SK-N-SH (cell line): ENCODE measurements around the gene FNDC4. TPM values are rescaled to one million over a fixed set of nuclear protein-coding genes. Genes with fewer than 3 reads are reported as not detected.

Source experiments
- CTCF ChIA-PET: fragments of 300-600, 350-600 bp; formaldehyde crosslinking; extraction: SDS; loops from one replicate; lab custom pipeline; 2021; lab: Yijun Ruan, JAX
- POLR2A ChIA-PET: fragments of 350-600 bp; sonication (Branson Sonifier 250); formaldehyde crosslinking; extraction: SDS; loops from one replicate; lab custom pipeline; 2020; ENCODE audit warnings: antibody characterized with exemption, inconsistent platforms; lab: Yijun Ruan, JAX
- DNase-seq: peaks from one replicate; pipeline ENCODE4 v3.0.0; 2012
- H2AFZ ChIP-seq: fragments of 200-600 bp; sonication (generic); 2 replicates; pipeline ENCODE4 v1.8.1; 2016; ENCODE audit warnings: antibody characterized with exemption, mild to moderate bottlenecking, low read depth
- H3F3A ChIP-seq: fragments of 200-600 bp; sonication (generic); replicated peaks from 2 replicates; pipeline ENCODE3; 2016; ENCODE audit warnings: antibody characterized with exemption, mild to moderate bottlenecking; ENCODE audit not compliant: insufficient read depth
- H3K27ac ChIP-seq, 2 experiments: fragments of 200-500 bp in 1 of 2; fragments of 200-600 bp in 1 of 2; sonication (Bioruptor generic) in 1 of 2; sonication (generic), shearing (Covaris generic) in 1 of 2; 2 replicates each; pipeline versions ENCODE4 v1.5.1 to v1.6.1; 2014 to 2016; ENCODE audit warnings: low read depth in 2 of 2, inconsistent platforms in 1 of 2, low read length in 1 of 2, mild to moderate bottlenecking in 1 of 2, mixed read lengths in 1 of 2
- H3K27me3 ChIP-seq: fragments of 200-600 bp; sonication (generic), shearing (Covaris generic); 2 replicates; pipeline ENCODE4 v1.6.1; 2016; ENCODE audit warnings: mixed run types; ENCODE audit not compliant: insufficient read depth
- H3K36me3 ChIP-seq, 2 experiments: fragments of 200-500 bp in 1 of 2; fragments of 200-600 bp in 1 of 2; sonication (Bioruptor generic) in 1 of 2; sonication (generic) in 1 of 2; replicated peaks in 1 of 2; 2 replicates each; pipeline versions ENCODE3 to v1.5.1; 2014 to 2016; ENCODE audit warnings: low read length in 1 of 2, mild to moderate bottlenecking in 1 of 2; ENCODE audit not compliant: insufficient read depth in 2 of 2, control insufficient read depth in 1 of 2
- H3K4me1 ChIP-seq, 2 experiments: fragments of 200-500 bp in 1 of 2; fragments of 200-600 bp in 1 of 2; sonication (Bioruptor generic) in 1 of 2; sonication (generic), shearing (Covaris generic) in 1 of 2; 2 replicates each; pipeline versions ENCODE4 v1.5.1 to v1.6.1; 2014 to 2016; ENCODE audit warnings: low read depth in 1 of 2, low read length in 1 of 2, mixed run types in 1 of 2; ENCODE audit not compliant: insufficient read depth in 2 of 2, control insufficient read depth in 1 of 2
- H3K4me2 ChIP-seq: fragments of 200-600 bp; sonication (generic), shearing (Covaris generic); 2 replicates; pipeline ENCODE4 v1.6.1; 2017; ENCODE audit warnings: mixed run types
- H3K4me3 ChIP-seq, 2 experiments: fragments of 200-500 bp in 1 of 2; fragments of 200-600 bp in 1 of 2; sonication (Bioruptor generic) in 1 of 2; sonication (generic), shearing (Covaris generic) in 1 of 2; 2 replicates each; pipeline versions ENCODE4 v1.5.1 to v1.8.1; 2014 to 2016; ENCODE audit warnings: low read depth in 2 of 2, inconsistent platforms in 1 of 2, low read length in 1 of 2, mild to moderate bottlenecking in 1 of 2, mixed read lengths in 1 of 2, moderate library complexity in 1 of 2
- H3K79me2 ChIP-seq: fragments of 200-600 bp; sonication (generic); 2 replicates; pipeline ENCODE4 v1.8.1; 2017; ENCODE audit warnings: mild to moderate bottlenecking; ENCODE audit not compliant: insufficient read depth
- H3K9ac ChIP-seq: fragments of 200-600 bp; sonication (generic); 2 replicates; pipeline ENCODE4 v1.6.1; 2017; ENCODE audit warnings: mixed run types
- H3K9me2 ChIP-seq: fragments of 200-600 bp; sonication (generic); 2 replicates; pipeline ENCODE4 v1.6.1; 2017; ENCODE audit warnings: mixed run types
- H3K9me3 ChIP-seq: fragments of 200-600 bp; sonication (generic); 2 replicates; pipeline ENCODE4 v1.6.1; 2017; ENCODE audit warnings: mixed run types, mild to moderate bottlenecking, moderate library complexity
- H4K20me1 ChIP-seq: fragments of 200-600 bp; sonication (generic); 2 replicates; pipeline ENCODE4 v1.6.1; 2017; ENCODE audit warnings: mild to moderate bottlenecking, mixed run types; ENCODE audit not compliant: insufficient read depth
- EP300 ChIP-seq, 2 experiments: IDR thresholded peaks; 2 replicates each; pipeline versions ENCODE4 v1.4.0 to v1.6.1; 2012; ENCODE audit warnings: borderline replicate concordance in 1 of 2, low read depth in 1 of 2, low read length in 1 of 2
- EZH2phosphoT487 ChIP-seq: fragments of 200-600 bp; sonication (generic); IDR thresholded peaks from 2 replicates; pipeline ENCODE4 v1.6.1; 2017; ENCODE audit warnings: low read depth, mixed run types, mild to moderate bottlenecking, antibody characterized with exemption, moderate library complexity, borderline replicate concordance
- FOSL2 ChIP-seq: IDR thresholded peaks from 2 replicates; pipeline ENCODE4 v1.4.0; 2012; ENCODE audit warnings: low read depth, mild to moderate bottlenecking, moderate library complexity, borderline replicate concordance
- FOXM1 ChIP-seq: IDR thresholded peaks from 2 replicates; pipeline ENCODE4 v1.4.0; 2012; ENCODE audit warnings: low read depth, mild to moderate bottlenecking
- GABPA ChIP-seq: IDR thresholded peaks from 2 replicates; pipeline ENCODE4 v1.4.0; 2012; ENCODE audit warnings: low read depth, mild to moderate bottlenecking
- GATA2 ChIP-seq: sonication (generic); formaldehyde crosslinking; IDR thresholded peaks from 2 replicates; pipeline ENCODE4 v1.5.0; 2020; ENCODE audit warnings: mild to moderate bottlenecking, missing genetic modification reagents
- JUND ChIP-seq: IDR thresholded peaks from 2 replicates; pipeline ENCODE4 v1.4.0; 2012
- MEF2A ChIP-seq: IDR thresholded peaks from 2 replicates; pipeline ENCODE4 v1.4.0; 2012; ENCODE audit warnings: low read depth, borderline replicate concordance
- NRF1 ChIP-seq: IDR thresholded peaks from 2 replicates; pipeline ENCODE4 v1.6.1; 2012; ENCODE audit warnings: low read depth, mild to moderate bottlenecking, low read length
- POLR2AphosphoS5 ChIP-seq: IDR thresholded peaks from 2 replicates; pipeline ENCODE4 v1.6.1; 2012; ENCODE audit warnings: low read depth, low read length
- RFX5 ChIP-seq: IDR thresholded peaks from 2 replicates; pipeline ENCODE4 v1.6.1; 2012; ENCODE audit warnings: mild to moderate bottlenecking, improper control_type of control experiment, low read length
- SIN3A ChIP-seq: IDR thresholded peaks from 2 replicates; pipeline ENCODE4 v1.6.1; 2012; ENCODE audit warnings: low read depth, mild to moderate bottlenecking, low read length, moderate library complexity, borderline replicate concordance
- TCF12 ChIP-seq: IDR thresholded peaks from 2 replicates; pipeline ENCODE4 v1.4.0; 2012
- TEAD4 ChIP-seq: IDR thresholded peaks from 2 replicates; pipeline ENCODE4 v1.4.0; 2012; ENCODE audit warnings: mild to moderate bottlenecking, borderline replicate concordance; ENCODE audit not compliant: insufficient read depth
- WGBS: methylation state at CpG from one replicate; pipeline ENCODE4 v1.1.6; 2017; ENCODE audit warnings: low lambda C conversion rate; 5-methylcytosine and 5-hydroxymethylcytosine counted together
- polyA plus RNA-seq, 3 experiments: library from polyadenylated mRNA; depleted of rRNA; stranded (reverse); fragments of >200 nt; gene quantifications; 2 replicates each; pipeline ENCODE4 v1.2.3, GENCODE V29; 2012
- TF ChIP-seq, protein P1 (sequence below): IDR thresholded peaks from 2 replicates; pipeline ENCODE4; 2012
- TF ChIP-seq, protein P2 (sequence below): IDR thresholded peaks from 2 replicates; pipeline ENCODE4 v1.4.0; 2012; ENCODE audit warnings: low read depth, borderline replicate concordance
- TF ChIP-seq, protein P3 (sequence below): IDR thresholded peaks from 2 replicates; pipeline ENCODE4 v1.4.0; 2012; ENCODE audit warnings: low read depth
- TF ChIP-seq, protein P4 (sequence below): fragments of 150-350 bp; IDR thresholded peaks from 2 replicates; pipeline ENCODE4 v1.6.1; 2017; ENCODE audit warnings: antibody characterized with exemption, low read length, low read depth, borderline replicate concordance
- TF ChIP-seq, protein P5 (sequence below): fragments of 150-350 bp; IDR thresholded peaks from 2 replicates; pipeline ENCODE4 v1.6.1; 2016; ENCODE audit warnings: mild to moderate bottlenecking, low read depth, low read length

The FNDC4 gene
- polyA plus RNA-seq, 1 of the 3 experiments (the other 2 are of a cell fraction), result 27.0 TPM

DNA sequence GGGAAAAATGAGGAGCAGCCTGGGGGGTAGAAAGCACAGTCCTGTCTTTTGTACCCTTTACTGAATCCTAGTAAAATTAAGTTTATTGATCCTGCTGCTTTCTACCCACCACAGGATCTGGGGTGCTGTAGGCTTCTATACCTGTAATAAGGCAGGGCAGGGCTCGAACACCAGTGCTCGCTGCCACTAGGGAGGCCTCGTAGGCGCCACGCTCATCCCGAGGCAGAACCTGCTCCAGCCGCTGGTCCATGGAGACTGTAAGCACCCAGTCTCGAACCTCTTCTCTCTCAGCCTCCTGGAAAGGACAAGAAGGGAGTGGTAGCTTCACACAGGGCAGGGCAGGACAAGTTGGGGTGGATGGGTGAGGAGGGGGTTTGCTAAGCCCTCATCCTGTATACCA is 49.8 kb downstream of the FNDC4 start:
- 89% methylated on average over 8 of the region's 8 CpGs for WGBS
- no peaks in the 10 kb centered on the region for H3F3A ChIP-seq
- H3K79me2 ChIP-seq, result no peaks in the 10 kb centered on the region
- no peaks in the 10 kb centered on the region for H3K4me1 ChIP-seq
- no peaks in the 10 kb centered on the region for H3K9me2 ChIP-seq
- peaks cover 19 to 58% of the 10 kb centered on the region in 2 experiments for H3K36me3 ChIP-seq
- POLR2A ChIA-PET, result no interaction called here
- H3K9me3 ChIP-seq, result no peaks in the 10 kb centered on the region
- no peak overlapping the region for H3K9ac ChIP-seq
- no peak overlapping the region for H3K27ac ChIP-seq
- no peak for TF ChIP-seq GABPA
- TF ChIP-seq, protein P1, sequence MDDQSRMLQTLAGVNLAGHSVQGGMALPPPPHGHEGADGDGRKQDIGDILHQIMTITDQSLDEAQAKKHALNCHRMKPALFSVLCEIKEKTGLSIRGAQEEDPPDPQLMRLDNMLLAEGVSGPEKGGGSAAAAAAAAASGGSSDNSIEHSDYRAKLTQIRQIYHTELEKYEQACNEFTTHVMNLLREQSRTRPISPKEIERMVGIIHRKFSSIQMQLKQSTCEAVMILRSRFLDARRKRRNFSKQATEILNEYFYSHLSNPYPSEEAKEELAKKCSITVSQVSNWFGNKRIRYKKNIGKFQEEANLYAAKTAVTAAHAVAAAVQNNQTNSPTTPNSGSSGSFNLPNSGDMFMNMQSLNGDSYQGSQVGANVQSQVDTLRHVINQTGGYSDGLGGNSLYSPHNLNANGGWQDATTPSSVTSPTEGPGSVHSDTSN, result no peak
- TF ChIP-seq MEF2A, result no peak
- no peak for TF ChIP-seq GATA2 (CRISPR knock-in tag)
- TF ChIP-seq, protein P2, sequence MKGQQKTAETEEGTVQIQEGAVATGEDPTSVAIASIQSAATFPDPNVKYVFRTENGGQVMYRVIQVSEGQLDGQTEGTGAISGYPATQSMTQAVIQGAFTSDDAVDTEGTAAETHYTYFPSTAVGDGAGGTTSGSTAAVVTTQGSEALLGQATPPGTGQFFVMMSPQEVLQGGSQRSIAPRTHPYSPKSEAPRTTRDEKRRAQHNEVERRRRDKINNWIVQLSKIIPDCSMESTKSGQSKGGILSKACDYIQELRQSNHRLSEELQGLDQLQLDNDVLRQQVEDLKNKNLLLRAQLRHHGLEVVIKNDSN, result no peak
- no peak for TF ChIP-seq EP300 (IDR thresholded peaks at IDR 0.05; ENCODE audit: borderline replicate concordance in 1 of 2, low read depth in 1 of 2, low read length in 1 of 2)
- TF ChIP-seq, protein P3, sequence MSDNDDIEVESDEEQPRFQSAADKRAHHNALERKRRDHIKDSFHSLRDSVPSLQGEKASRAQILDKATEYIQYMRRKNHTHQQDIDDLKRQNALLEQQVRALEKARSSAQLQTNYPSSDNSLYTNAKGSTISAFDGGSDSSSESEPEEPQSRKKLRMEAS, result no peak
- TF ChIP-seq FOSL2, result no peak
- TF ChIP-seq NRF1, result no peak
- TF ChIP-seq POLR2AphosphoS5, result no peak
- no peak for TF ChIP-seq JUND
- TF ChIP-seq FOXM1, result no peak
- TF ChIP-seq, protein P4, sequence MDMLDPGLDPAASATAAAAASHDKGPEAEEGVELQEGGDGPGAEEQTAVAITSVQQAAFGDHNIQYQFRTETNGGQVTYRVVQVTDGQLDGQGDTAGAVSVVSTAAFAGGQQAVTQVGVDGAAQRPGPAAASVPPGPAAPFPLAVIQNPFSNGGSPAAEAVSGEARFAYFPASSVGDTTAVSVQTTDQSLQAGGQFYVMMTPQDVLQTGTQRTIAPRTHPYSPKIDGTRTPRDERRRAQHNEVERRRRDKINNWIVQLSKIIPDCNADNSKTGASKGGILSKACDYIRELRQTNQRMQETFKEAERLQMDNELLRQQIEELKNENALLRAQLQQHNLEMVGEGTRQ, result no peak
- TF ChIP-seq, protein P5, sequence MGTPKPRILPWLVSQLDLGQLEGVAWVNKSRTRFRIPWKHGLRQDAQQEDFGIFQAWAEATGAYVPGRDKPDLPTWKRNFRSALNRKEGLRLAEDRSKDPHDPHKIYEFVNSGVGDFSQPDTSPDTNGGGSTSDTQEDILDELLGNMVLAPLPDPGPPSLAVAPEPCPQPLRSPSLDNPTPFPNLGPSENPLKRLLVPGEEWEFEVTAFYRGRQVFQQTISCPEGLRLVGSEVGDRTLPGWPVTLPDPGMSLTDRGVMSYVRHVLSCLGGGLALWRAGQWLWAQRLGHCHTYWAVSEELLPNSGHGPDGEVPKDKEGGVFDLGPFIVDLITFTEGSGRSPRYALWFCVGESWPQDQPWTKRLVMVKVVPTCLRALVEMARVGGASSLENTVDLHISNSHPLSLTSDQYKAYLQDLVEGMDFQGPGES, result no peak
- TF ChIP-seq, all 33 proteins: peak for 0
- no peak overlapping the region for H3K4me2 ChIP-seq
- DNase-seq, result no peak
- no peak overlapping the region for H3K4me3 ChIP-seq
- no peak overlapping the region for H2AFZ ChIP-seq
- H3K27me3 ChIP-seq, result no peaks in the 10 kb centered on the region
- CTCF ChIA-PET, result interaction anchor here (1.0 to 1.6 kb wide), 3 partner anchors 14 to 239 kb away, joined by 3 to 6 read pairs (median 4); partner anchors contain the start of gene PPM1G
- no peaks in the 10 kb centered on the region for H4K20me1 ChIP-seq

DNA sequence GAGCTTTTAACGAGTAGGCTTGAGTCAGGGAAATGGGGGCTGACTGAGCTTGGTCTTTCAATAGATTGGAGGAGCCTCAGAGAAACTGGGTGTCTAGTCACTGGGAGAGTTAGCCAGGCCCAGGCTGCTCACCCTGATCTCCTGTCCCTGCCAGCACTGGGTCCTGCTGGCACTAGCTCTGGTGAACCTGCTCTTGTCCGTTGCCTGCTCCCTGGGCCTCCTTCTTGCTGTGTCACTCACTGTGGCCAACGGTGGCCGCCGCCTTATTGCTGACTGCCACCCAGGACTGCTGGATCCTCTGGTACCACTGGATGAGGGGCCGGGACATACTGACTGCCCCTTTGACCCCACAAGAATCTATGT is 52.1 kb downstream of the FNDC4 start:
- Histone ChIP-seq H3K4me3 (no peak overlapping the region), H3K36me3 (peaks cover 30 to 54% of the 10 kb centered on the region in 2 experiments), H3K79me2 (no peaks in the 10 kb centered on the region), H3F3A (peaks cover 12% of the 10 kb centered on the region), H3K9me2 (no peaks in the 10 kb centered on the region), H3K4me1 (no peaks in the 10 kb centered on the region), H3K27ac (no peak overlapping the region), H4K20me1 (no peaks in the 10 kb centered on the region), H3K9me3 (no peaks in the 10 kb centered on the region), H2AFZ (no peak overlapping the region), H3K9ac (no peak overlapping the region), H3K4me2 (no peak overlapping the region), H3K27me3 (no peaks in the 10 kb centered on the region)
- CTCF ChIA-PET, result interaction anchor here (0.9 to 1.7 kb wide), 3 partner anchors 9 to 190 kb away, joined by 3 to 6 read pairs (median 3); no protein-coding TSS in a partner anchor
- DNase-seq, result no peak
- POLR2A ChIA-PET, result interaction anchor here (1.4 kb wide), 1 partner anchor 12 kb away, joined by 5 read pairs; no protein-coding TSS in a partner anchor
- WGBS, result 88% methylated on average over 6 of the region's 6 CpGs
- TF ChIP-seq TCF12 (no peak), GABPA (no peak), FOSL2 (no peak), EZH2phosphoT487 (no peak), RFX5 (no peak), TEAD4 (no peak), SIN3A (no peak)
- TF ChIP-seq, protein P2, result no peak
- TF ChIP-seq, protein P1, result no peak
- TF ChIP-seq, protein P5, result no peak
